ENCODE measurements around the gene RAPH1.

The RAPH1 gene

GRCh38 chr2:203446071-203446481, 89.0 kb downstream of the RAPH1 start:
- TF ChIP-seq EZH2phosphoT487 (IDR thresholded peaks at IDR 0.05; ENCODE audit: low read depth) (no peak), CTCF (IDR thresholded peaks at IDR 0.05; ENCODE audit: low read depth, low read length) (no peak)
- H3K79me2 ChIP-seq (ENCODE audit: low read length): no peaks in the 10 kb centered on the region
- no peaks in the 10 kb centered on the region for H4K20me1 ChIP-seq (ENCODE audit: insufficient read depth, low read length)
- no peak overlapping the region for H3K4me2 ChIP-seq (ENCODE audit: low read length)
- no peak overlapping the region for H3K9ac ChIP-seq (ENCODE audit: low read length)
- no peaks in the 10 kb centered on the region for H3K36me3 ChIP-seq (replicated peaks; ENCODE audit: low read depth, low read length)
- no peak overlapping the region for H2AFZ ChIP-seq (ENCODE audit: low read depth, low read length)
- H3K27ac ChIP-seq (ENCODE audit: low read length): no peak overlapping the region
- no peaks in the 10 kb centered on the region for H3K9me3 ChIP-seq (ENCODE audit: insufficient read depth, low read length)
- H3K4me3 ChIP-seq (ENCODE audit: low read length): no peak overlapping the region
- no peaks in the 10 kb centered on the region for H3K4me1 ChIP-seq (ENCODE audit: low read length)
- no peaks in the 10 kb centered on the region for H3K27me3 ChIP-seq (ENCODE audit: low read depth, low read length)

- Histone ChIP-seq H3K4me2 (ENCODE audit: low read length) (no peak overlapping the region), H3K9ac (ENCODE audit: low read length) (no peak overlapping the region), H3K4me3 (ENCODE audit: low read length) (no peak overlapping the region), H2AFZ (ENCODE audit: low read depth, low read length) (no peak overlapping the region), H3K27ac (ENCODE audit: low read length) (no peak overlapping the region), H3K36me3 (replicated peaks; ENCODE audit: low read depth, low read length) (no peaks in the 10 kb centered on the region), H3K27me3 (ENCODE audit: low read depth, low read length) (no peaks in the 10 kb centered on the region), H4K20me1 (ENCODE audit: insufficient read depth, low read length) (no peaks in the 10 kb centered on the region), H3K9me3 (ENCODE audit: insufficient read depth, low read length) (no peaks in the 10 kb centered on the region), H3K79me2 (ENCODE audit: low read length) (no peaks in the 10 kb centered on the region), H3K4me1 (ENCODE audit: low read length) (no peaks in the 10 kb centered on the region)
- TF ChIP-seq EZH2phosphoT487 (IDR thresholded peaks at IDR 0.05; ENCODE audit: low read depth) (no peak), CTCF (IDR thresholded peaks at IDR 0.05; ENCODE audit: low read depth, low read length) (no peak)
These were observed 90.4 kb downstream of the RAPH1 start for GRCh38 chr2:203444738-203445137.

GRCh38 chr2:203442463-203442862, 92.6 kb downstream of the RAPH1 start:
- Histone ChIP-seq H3K4me2 (ENCODE audit: low read length) (no peak overlapping the region), H3K4me1 (ENCODE audit: low read length) (no peaks in the 10 kb centered on the region), H2AFZ (ENCODE audit: low read depth, low read length) (no peak overlapping the region), H3K27me3 (ENCODE audit: low read depth, low read length) (no peaks in the 10 kb centered on the region), H4K20me1 (ENCODE audit: insufficient read depth, low read length) (no peaks in the 10 kb centered on the region), H3K79me2 (ENCODE audit: low read length) (no peaks in the 10 kb centered on the region), H3K4me3 (ENCODE audit: low read length) (no peak overlapping the region), H3K27ac (ENCODE audit: low read length) (no peak overlapping the region), H3K9me3 (ENCODE audit: insufficient read depth, low read length) (no peaks in the 10 kb centered on the region), H3K9ac (ENCODE audit: low read length) (no peak overlapping the region), H3K36me3 (replicated peaks; ENCODE audit: low read depth, low read length) (peaks cover 2% of the 10 kb centered on the region)
- no peak for TF ChIP-seq EZH2phosphoT487 (IDR thresholded peaks at IDR 0.05; ENCODE audit: low read depth)

- Histone ChIP-seq H3K27ac (ENCODE audit: low read length) (no peak overlapping the region), H4K20me1 (ENCODE audit: insufficient read depth, low read length) (no peaks in the 10 kb centered on the region), H3K36me3 (replicated peaks; ENCODE audit: low read depth, low read length) (peaks cover 2% of the 10 kb centered on the region), H3K9me3 (ENCODE audit: insufficient read depth, low read length) (no peaks in the 10 kb centered on the region), H3K4me2 (ENCODE audit: low read length) (no peak overlapping the region), H3K9ac (ENCODE audit: low read length) (no peak overlapping the region), H3K79me2 (ENCODE audit: low read length) (no peaks in the 10 kb centered on the region), H3K4me1 (ENCODE audit: low read length) (no peaks in the 10 kb centered on the region), H3K27me3 (ENCODE audit: low read depth, low read length) (no peaks in the 10 kb centered on the region), H3K4me3 (ENCODE audit: low read length) (no peak overlapping the region), H2AFZ (ENCODE audit: low read depth, low read length) (no peak overlapping the region)
- no peak for TF ChIP-seq EZH2phosphoT487 (IDR thresholded peaks at IDR 0.05; ENCODE audit: low read depth)
- no peak for TF ChIP-seq CTCF (IDR thresholded peaks at IDR 0.05; ENCODE audit: low read depth, low read length)
These were observed 93.6 kb downstream of the RAPH1 start for GRCh38 chr2:203441463-203441862.

GRCh38 chr2:203440671-203441070, 94.4 kb downstream of the RAPH1 start:
- no peak overlapping the region for H3K4me2 ChIP-seq (ENCODE audit: low read length)
- peaks cover 2% of the 10 kb centered on the region for H3K36me3 ChIP-seq (replicated peaks; ENCODE audit: low read depth, low read length)
- no peak overlapping the region for H3K27ac ChIP-seq (ENCODE audit: low read length)
- H4K20me1 ChIP-seq (ENCODE audit: insufficient read depth, low read length): no peaks in the 10 kb centered on the region
- H2AFZ ChIP-seq (ENCODE audit: low read depth, low read length): no peak overlapping the region
- TF ChIP-seq CTCF (IDR thresholded peaks at IDR 0.05; ENCODE audit: low read depth, low read length) (no peak), EZH2phosphoT487 (IDR thresholded peaks at IDR 0.05; ENCODE audit: low read depth) (no peak)
- H3K9ac ChIP-seq (ENCODE audit: low read length): no peak overlapping the region
- H3K79me2 ChIP-seq (ENCODE audit: low read length): no peaks in the 10 kb centered on the region
- H3K4me1 ChIP-seq (ENCODE audit: low read length): no peaks in the 10 kb centered on the region
- no peak overlapping the region for H3K4me3 ChIP-seq (ENCODE audit: low read length)
- no peaks in the 10 kb centered on the region for H3K27me3 ChIP-seq (ENCODE audit: low read depth, low read length)
- no peaks in the 10 kb centered on the region for H3K9me3 ChIP-seq (ENCODE audit: insufficient read depth, low read length)
